GM23338 (cell line): Measurements from ENCODE around the gene KIAA0753.
"Not testable (repeated sequence)": the region's sequence is repeated elsewhere in the genome, so short reads cannot be mapped to it uniquely, and the experiment has no call there.

ENCODE experiments used
- CTCF ChIP-seq, 2 experiments: fragments of 200-600 bp in 1 of 2; sonication (generic) in 1 of 2; conservative IDR thresholded peaks; 2 replicates each; pipeline versions ENCODE4 v1.5.1 to v1.6.1; 2016 to 2017; ENCODE audit warnings: antibody characterized with exemption in 2 of 2, low read depth in 2 of 2, mild to moderate bottlenecking in 2 of 2, moderate library complexity in 1 of 2
- ETS1 ChIP-seq: IDR thresholded peaks from 2 replicates; pipeline ENCODE4 v1.6.1; 2016; ENCODE audit warnings: antibody characterized with exemption
- EZH2 ChIP-seq: fragments of 200-600 bp; sonication (generic); IDR thresholded peaks from one replicate; pipeline ENCODE4 v1.8.0; 2017; ENCODE audit warnings: antibody characterized with exemption, mild to moderate bottlenecking, low read depth; ENCODE audit not compliant: unreplicated experiment
- JUNB ChIP-seq: IDR thresholded peaks from one replicate; pipeline ENCODE4 v1.6.1; 2016; ENCODE audit warnings: antibody characterized with exemption; ENCODE audit not compliant: unreplicated experiment
- POLR2AphosphoS5 ChIP-seq: IDR thresholded peaks from 2 replicates; pipeline ENCODE4 v1.6.1; 2016; ENCODE audit warnings: antibody characterized with exemption, low read depth
- REST ChIP-seq: IDR thresholded peaks from one replicate; pipeline ENCODE4 v1.6.1; 2018; ENCODE audit warnings: antibody characterized with exemption; ENCODE audit not compliant: unreplicated experiment
- STAT1 ChIP-seq: IDR thresholded peaks from one replicate; pipeline ENCODE4 v1.6.1; 2016; ENCODE audit warnings: antibody characterized with exemption; ENCODE audit not compliant: unreplicated experiment
- ZNF114 ChIP-seq: fragments of 250-450 bp; sonication (Bioruptor Pico); IDR thresholded peaks from 2 replicates; pipeline ENCODE4 v1.5.0; 2020; ENCODE audit warnings: mild to moderate bottlenecking, moderate library complexity

- TF ChIP-seq CTCF (conservative IDR thresholded peaks at IDR 0.05; ENCODE audit: low read depth in 2 of 2); REST; JUNB; ZNF114 (CRISPR knock-in tag); EZH2; ETS1; POLR2AphosphoS5; STAT1: not testable (repeated sequence)
Measured at GRCh38 chr17:6593371-6593770, 47.1 kb downstream of the KIAA0753 start.
